Measurements from ENCODE around the gene UQCRH. TPM values are rescaled to one million over a fixed set of nuclear protein-coding genes. Genes with fewer than 3 reads are reported as not detected.
"Not testable (repeated sequence)": the region's sequence is repeated elsewhere in the genome, so short reads cannot be mapped to it uniquely, and the experiment has no call there.

Gene UQCRH
- total RNA-seq, 2 experiments from 2014 or later = 333 to 343 TPM

- H3K9me3 Mint-ChIP-seq (ENCODE audit: insufficient read depth) = no peaks in the 10 kb centered on the region
- peak overlapping the region; percentile 99 for H3K27ac Mint-ChIP-seq
- peaks cover 32% of the 10 kb centered on the region for H3K4me1 Mint-ChIP-seq (ENCODE audit: low read depth)
- no peaks in the 10 kb centered on the region for H3K27me3 Mint-ChIP-seq (ENCODE audit: low read depth)
- DNase-seq (no peak), ATAC-seq (no peak)
- POLR2A ChIA-PET = interaction anchor here (0.9 kb wide), 1 partner anchor 11 kb away, joined by 3 read pairs; no protein-coding TSS in a partner anchor
- H3K36me3 Mint-ChIP-seq (ENCODE audit: low read depth) = peaks cover 29% of the 10 kb centered on the region
- H3K4me3 Mint-ChIP-seq = peak overlapping the region; percentile 94
- CTCF ChIA-PET = interaction anchor here (1.7 kb wide), 1 partner anchor 46 kb away, joined by 9 read pairs; no protein-coding TSS in a partner anchor
Observed at GRCh38 chr1:46301406-46301807, 2.1 kb upstream of the UQCRH start.

- DNase-seq = peak; percentile 55
- Mint-ChIP-seq H3K36me3 (ENCODE audit: low read depth) (peaks cover 23% of the 10 kb centered on the region), H3K27ac (peak overlapping the region; percentile 99), H3K4me3 (peak overlapping the region; percentile 94), H3K4me1 (ENCODE audit: low read depth) (peaks cover 37% of the 10 kb centered on the region), H3K9me3 (ENCODE audit: insufficient read depth) (no peaks in the 10 kb centered on the region), H3K27me3 (ENCODE audit: low read depth) (no peaks in the 10 kb centered on the region)
- POLR2A ChIA-PET = interaction anchor here (0.9 to 2.5 kb wide), 3 partner anchors 11 to 55 kb away, joined by 3 to 30 read pairs (median 21); partner anchors contain the start of genes NSUN4 and RAD54L
- CTCF ChIA-PET = interaction anchor here (1.7 to 2.1 kb wide), 2 partner anchors 46 to 48 kb away, joined by 5 to 9 read pairs; no protein-coding TSS in a partner anchor
- peak; percentile 43 for ATAC-seq
Observed at GRCh38 chr1:46301808-46302640, 1.5 kb upstream of the UQCRH start.

GRCh38 chr1:46302641-46303037 is 859 bp upstream of the UQCRH start:
- Mint-ChIP-seq H3K27ac (peak overlapping the region; percentile 99), H3K9me3 (ENCODE audit: insufficient read depth) (no peaks in the 10 kb centered on the region), H3K4me1 (ENCODE audit: low read depth) (peaks cover 41% of the 10 kb centered on the region), H3K27me3 (ENCODE audit: low read depth) (no peaks in the 10 kb centered on the region), H3K36me3 (ENCODE audit: low read depth) (peaks cover 19% of the 10 kb centered on the region), H3K4me3 (peak overlapping the region; percentile 94)
- DNase-seq (peak; percentile 38), ATAC-seq (peak; percentile 26)
- CTCF ChIA-PET = interaction anchor here (1.8 to 2.7 kb wide), 5 partner anchors 38 to 58 kb away, joined by 4 to 23 read pairs (median 15); partner anchors contain the start of genes NSUN4 and RAD54L
- POLR2A ChIA-PET = interaction anchor here (0.5 to 2.5 kb wide), 12 partner anchors 8 to 416 kb away, joined by 3 to 30 read pairs (median 6); partner anchors contain the start of genes EFCAB14, NSUN4 and RAD54L

- ATAC-seq = no peak
- H3K27me3 Mint-ChIP-seq (ENCODE audit: low read depth) = no peaks in the 10 kb centered on the region
- no peak for DNase-seq
- POLR2A ChIA-PET = interaction anchor here (0.5 to 2.5 kb wide), 13 partner anchors 9 to 617 kb away, joined by 3 to 30 read pairs (median 5); partner anchors contain the start of genes GPBP1L1, NSUN4 and RAD54L
- H3K4me3 Mint-ChIP-seq = peak overlapping the region; percentile 94
- H3K27ac Mint-ChIP-seq = peak overlapping the region; percentile 99
- no peaks in the 10 kb centered on the region for H3K9me3 Mint-ChIP-seq (ENCODE audit: insufficient read depth)
- CTCF ChIA-PET = interaction anchor here (0.8 to 2.7 kb wide), 6 partner anchors 37 to 59 kb away, joined by 3 to 23 read pairs (median 10); partner anchors contain the start of genes NSUN4 and RAD54L
- peaks cover 52% of the 10 kb centered on the region for H3K4me1 Mint-ChIP-seq (ENCODE audit: low read depth)
- H3K36me3 Mint-ChIP-seq (ENCODE audit: low read depth) = peaks cover 21% of the 10 kb centered on the region
Observed at GRCh38 chr1:46303872-46304326, 401 bp downstream of the UQCRH start.

GRCh38 chr1:46306159-46306530 is 2.6 kb downstream of the UQCRH start:
- ChIA-PET POLR2A (no interaction called here), CTCF (interaction anchor here (0.8 to 3.3 kb wide), 2 partner anchors 42 to 60 kb away, joined by 3 to 13 read pairs; no protein-coding TSS in a partner anchor)
- ATAC-seq (no peak), DNase-seq (no peak)
- H3K4me1 Mint-ChIP-seq (ENCODE audit: low read depth) = peaks cover 46% of the 10 kb centered on the region
- peak overlapping the region; percentile 20 for H3K27ac Mint-ChIP-seq
- peaks cover 37% of the 10 kb centered on the region for H3K36me3 Mint-ChIP-seq (ENCODE audit: low read depth)
- H3K27me3 Mint-ChIP-seq (ENCODE audit: low read depth) = no peaks in the 10 kb centered on the region
- peak overlapping the region; percentile 7 for H3K4me3 Mint-ChIP-seq
- H3K9me3 Mint-ChIP-seq (ENCODE audit: insufficient read depth) = no peaks in the 10 kb centered on the region

GRCh38 chr1:46309401-46310159 is 6.1 kb downstream of the UQCRH start:
- DNase-seq (no peak), ATAC-seq (no peak)
- ChIA-PET POLR2A (interaction anchor here (1.0 to 2.3 kb wide), 4 partner anchors 7 to 31 kb away, joined by 3 to 6 read pairs (median 3); partner anchors contain the start of gene NSUN4), CTCF (interaction anchor here (1.0 to 3.3 kb wide), 3 partner anchors 31 to 39 kb away, joined by 3 to 13 read pairs (median 3); partner anchors contain the start of gene NSUN4)
- peaks cover 38% of the 10 kb centered on the region for H3K4me1 Mint-ChIP-seq (ENCODE audit: low read depth)
- no peaks in the 10 kb centered on the region for H3K27me3 Mint-ChIP-seq (ENCODE audit: low read depth)
- no peak overlapping the region for H3K4me3 Mint-ChIP-seq
- H3K9me3 Mint-ChIP-seq (ENCODE audit: insufficient read depth) = no peaks in the 10 kb centered on the region
- H3K27ac Mint-ChIP-seq = peak overlapping the region; percentile 30
- peaks cover 50% of the 10 kb centered on the region for H3K36me3 Mint-ChIP-seq (ENCODE audit: low read depth)

GRCh38 chr1:46310321-46310720 is 6.8 kb downstream of the UQCRH start:
- Mint-ChIP-seq H3K27me3 (ENCODE audit: low read depth) (no peaks in the 10 kb centered on the region), H3K4me3 (no peak overlapping the region), H3K27ac (no peak overlapping the region), H3K4me1 (ENCODE audit: low read depth) (peaks cover 32% of the 10 kb centered on the region), H3K9me3 (ENCODE audit: insufficient read depth) (no peaks in the 10 kb centered on the region), H3K36me3 (ENCODE audit: low read depth) (peaks cover 50% of the 10 kb centered on the region)
- no peak for DNase-seq
- ChIA-PET CTCF (no interaction called here), POLR2A (interaction anchor here (1.2 kb wide), 1 partner anchor 28 kb away, joined by 3 read pairs; no protein-coding TSS in a partner anchor)
- ATAC-seq = no peak

- POLR2A ChIA-PET = interaction anchor here (1.9 kb wide), 1 partner anchor 7 kb away, joined by 6 read pairs; no protein-coding TSS in a partner anchor
- H3K27ac Mint-ChIP-seq = peak overlapping the region; percentile 0
- CTCF ChIA-PET = interaction anchor here (1.6 kb wide), 1 partner anchor 26 kb away, joined by 5 read pairs; the partner anchor contains the start of gene NSUN4
Observed at GRCh38 chr1:46315669-46316403, 12.3 kb downstream of the UQCRH start.

GRCh38 chr1:46317323-46317722 is 13.8 kb downstream of the UQCRH start:
- Mint-ChIP-seq H3K27ac (no peak overlapping the region), H3K4me3 (no peak overlapping the region), H3K9me3 (ENCODE audit: insufficient read depth) (no peaks in the 10 kb centered on the region), H3K27me3 (ENCODE audit: low read depth) (no peaks in the 10 kb centered on the region), H3K4me1 (ENCODE audit: low read depth) (no peaks in the 10 kb centered on the region), H3K36me3 (ENCODE audit: low read depth) (peaks cover 23% of the 10 kb centered on the region)
- ChIA-PET POLR2A (interaction anchor here (0.9 to 1.9 kb wide), 2 partner anchors 9 to 17 kb away, joined by 3 to 6 read pairs; no protein-coding TSS in a partner anchor), CTCF (interaction anchor here (1.6 kb wide), 1 partner anchor 24 kb away, joined by 5 read pairs; the partner anchor contains the start of gene NSUN4)
- no peak for ATAC-seq
- DNase-seq = no peak

More at GRCh38 chr1:46315669-46316403, 12.3 kb downstream of the UQCRH start:
- no peaks in the 10 kb centered on the region for H3K9me3 Mint-ChIP-seq (ENCODE audit: insufficient read depth)
- no peaks in the 10 kb centered on the region for H3K4me1 Mint-ChIP-seq (ENCODE audit: low read depth)
- H3K4me3 Mint-ChIP-seq = no peak overlapping the region
- H3K27me3 Mint-ChIP-seq (ENCODE audit: low read depth) = no peaks in the 10 kb centered on the region
- no peak for DNase-seq
- ATAC-seq = no peak
- H3K36me3 Mint-ChIP-seq (ENCODE audit: low read depth) = peaks cover 36% of the 10 kb centered on the region

- H3K4me1 Mint-ChIP-seq (ENCODE audit: low read depth); H3K27ac Mint-ChIP-seq; CTCF ChIA-PET; H3K27me3 Mint-ChIP-seq (ENCODE audit: low read depth); DNase-seq; H3K4me3 Mint-ChIP-seq; H3K9me3 Mint-ChIP-seq (ENCODE audit: insufficient read depth); POLR2A ChIA-PET; ATAC-seq: not testable (repeated sequence)
- H3K36me3 Mint-ChIP-seq (ENCODE audit: low read depth) = peaks cover 13% of the 10 kb centered on the region
Observed at GRCh38 chr1:46319301-46319700, 15.8 kb downstream of the UQCRH start.

Data from activated CD8-positive, alpha-beta T cell treated with anti-CD3 and anti-CD28 coated beads, Interleukin-2, amount 10 ng/mL, durations not matched to agents 7 days and 5 days (primary cell).